Fibroblast of pulmonary artery (primary cell): Measurements from ENCODE around the gene MET.

Source experiments
- DNase-seq: peaks from one replicate; pipeline ENCODE4 v3.0.0-alpha.2; 2010; ENCODE audit warnings: low read depth
- H3K4me3 ChIP-seq: replicated peaks from 2 replicates; pipeline ENCODE4 v1.5.1; 2011; ENCODE audit warnings: low read depth, mild to moderate bottlenecking, control low read depth, low read length, moderate library complexity
- TF ChIP-seq, protein P1 (sequence below): IDR thresholded peaks from 2 replicates; pipeline ENCODE4 v1.5.1; 2011; ENCODE audit warnings: mild to moderate bottlenecking, control low read depth, low read length, inconsistent platforms; ENCODE audit errors: missing control alignments

Gene MET

GRCh38 chr7:116724560-116725231, 52.7 kb downstream of the MET start:
- no peak overlapping the region for H3K4me3 ChIP-seq
- DNase-seq = no peak
- TF ChIP-seq, protein P1, sequence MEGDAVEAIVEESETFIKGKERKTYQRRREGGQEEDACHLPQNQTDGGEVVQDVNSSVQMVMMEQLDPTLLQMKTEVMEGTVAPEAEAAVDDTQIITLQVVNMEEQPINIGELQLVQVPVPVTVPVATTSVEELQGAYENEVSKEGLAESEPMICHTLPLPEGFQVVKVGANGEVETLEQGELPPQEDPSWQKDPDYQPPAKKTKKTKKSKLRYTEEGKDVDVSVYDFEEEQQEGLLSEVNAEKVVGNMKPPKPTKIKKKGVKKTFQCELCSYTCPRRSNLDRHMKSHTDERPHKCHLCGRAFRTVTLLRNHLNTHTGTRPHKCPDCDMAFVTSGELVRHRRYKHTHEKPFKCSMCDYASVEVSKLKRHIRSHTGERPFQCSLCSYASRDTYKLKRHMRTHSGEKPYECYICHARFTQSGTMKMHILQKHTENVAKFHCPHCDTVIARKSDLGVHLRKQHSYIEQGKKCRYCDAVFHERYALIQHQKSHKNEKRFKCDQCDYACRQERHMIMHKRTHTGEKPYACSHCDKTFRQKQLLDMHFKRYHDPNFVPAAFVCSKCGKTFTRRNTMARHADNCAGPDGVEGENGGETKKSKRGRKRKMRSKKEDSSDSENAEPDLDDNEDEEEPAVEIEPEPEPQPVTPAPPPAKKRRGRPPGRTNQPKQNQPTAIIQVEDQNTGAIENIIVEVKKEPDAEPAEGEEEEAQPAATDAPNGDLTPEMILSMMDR = no peak

- TF ChIP-seq, protein P1 = no peak
- H3K4me3 ChIP-seq = no peak overlapping the region
- DNase-seq = no peak
These were observed 54.2 kb downstream of the MET start for GRCh38 chr7:116726149-116726548.

DNA sequence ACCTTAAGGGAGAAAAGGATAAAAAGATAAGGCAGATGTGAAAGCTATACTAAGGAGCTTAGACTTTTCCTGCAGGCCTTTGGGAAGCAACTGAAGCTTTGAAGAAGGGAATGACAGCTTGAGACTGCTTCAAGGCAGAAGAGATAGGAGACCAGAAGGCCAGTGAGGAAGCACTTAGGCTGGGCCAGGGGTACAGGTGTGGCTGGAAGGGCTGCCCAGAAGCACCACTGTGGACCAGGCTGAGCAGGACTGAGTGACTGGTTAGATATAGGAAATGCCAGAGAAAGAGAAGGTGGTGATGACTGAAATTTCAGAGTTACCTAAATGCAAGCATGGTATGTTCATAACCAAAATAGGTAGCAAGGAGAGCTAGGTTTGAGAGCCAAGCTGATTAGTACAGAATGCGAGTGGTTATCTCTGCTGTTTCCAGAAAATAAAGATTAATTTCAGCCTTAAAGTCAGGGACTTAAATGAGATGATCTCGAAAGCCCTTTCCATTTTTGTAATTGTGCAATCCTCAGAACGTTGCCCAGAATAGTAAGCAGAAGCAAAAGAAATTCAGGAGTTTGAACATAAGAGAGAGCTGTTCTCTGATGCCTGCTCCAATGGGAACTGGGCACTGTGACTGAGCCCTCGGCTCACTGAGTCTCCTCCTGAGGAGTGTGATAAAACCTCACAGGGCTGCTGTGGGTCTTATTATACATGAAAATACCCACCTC, 54.9 kb downstream of the MET start:
- DNase-seq = peak; percentile 40
- H3K4me3 ChIP-seq = no peak overlapping the region
- TF ChIP-seq, protein P1 = no peak

GRCh38 chr7:116727432-116728009, 55.5 kb downstream of the MET start:
- no peak for DNase-seq
- no peak overlapping the region for H3K4me3 ChIP-seq
- TF ChIP-seq, protein P1 = no peak

- TF ChIP-seq, protein P1 = no peak
- no peak overlapping the region for H3K4me3 ChIP-seq
- no peak for DNase-seq
These were observed 56.4 kb downstream of the MET start for GRCh38 chr7:116728413-116728812.

- TF ChIP-seq, protein P1 = no peak
- no peak overlapping the region for H3K4me3 ChIP-seq
- DNase-seq = no peak
These were observed 58.4 kb downstream of the MET start for GRCh38 chr7:116730097-116731022.
